ENCODE data around the gene MYCBP2.
"Not testable (repeated sequence)": the region's sequence is repeated elsewhere in the genome, so short reads cannot be mapped to it uniquely, and the experiment has no call there.

The MYCBP2 gene

GRCh38 chr13:77333594-77333993 lies 6.7 kb upstream of the MYCBP2 start:
- no peak for DNase-seq

DNA sequence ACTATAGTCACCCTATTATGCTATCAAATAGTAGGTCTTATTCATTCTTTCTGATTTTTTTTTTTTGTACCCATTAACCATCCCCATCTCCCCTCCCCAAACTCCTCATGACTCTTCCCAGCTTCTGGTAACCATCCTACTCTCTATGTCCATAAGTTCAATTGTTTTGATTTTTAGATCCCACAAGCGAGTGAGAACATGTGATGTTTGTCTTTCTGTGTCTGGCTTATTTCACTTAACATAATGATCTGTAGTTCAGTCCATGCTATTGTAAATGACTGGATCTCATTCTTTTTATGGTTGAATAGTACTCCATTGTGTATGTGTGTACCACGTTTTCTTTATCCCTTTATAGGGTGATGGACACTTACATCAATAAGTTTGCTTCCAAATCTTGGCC lies 4.5 kb upstream of the MYCBP2 start:
- DNase-seq, result no peak

- peak; percentile 53 to 64 for DNase-seq
Measured at GRCh38 chr13:77329911-77330584, 3.2 kb upstream of the MYCBP2 start.

- peak; percentile 97 to 98 for DNase-seq
Measured at GRCh38 chr13:77329133-77329910, 2.4 kb upstream of the MYCBP2 start.

DNA sequence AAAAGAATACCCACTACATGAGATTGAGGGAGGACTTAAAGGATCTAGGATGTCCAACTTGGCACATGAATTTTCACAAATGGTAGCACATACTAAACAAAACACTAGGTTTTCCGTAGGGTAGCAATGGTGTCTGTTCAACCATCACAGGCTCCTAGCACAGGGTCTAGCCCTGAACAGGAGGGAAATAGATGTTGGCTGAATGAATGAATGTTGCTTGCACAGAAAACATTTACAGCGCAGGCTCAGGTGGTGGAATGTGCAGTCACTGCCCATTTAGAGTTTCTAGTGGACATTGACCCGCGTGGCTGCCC lies 1.9 kb upstream of the MYCBP2 start:
- no peak for DNase-seq

DNA sequence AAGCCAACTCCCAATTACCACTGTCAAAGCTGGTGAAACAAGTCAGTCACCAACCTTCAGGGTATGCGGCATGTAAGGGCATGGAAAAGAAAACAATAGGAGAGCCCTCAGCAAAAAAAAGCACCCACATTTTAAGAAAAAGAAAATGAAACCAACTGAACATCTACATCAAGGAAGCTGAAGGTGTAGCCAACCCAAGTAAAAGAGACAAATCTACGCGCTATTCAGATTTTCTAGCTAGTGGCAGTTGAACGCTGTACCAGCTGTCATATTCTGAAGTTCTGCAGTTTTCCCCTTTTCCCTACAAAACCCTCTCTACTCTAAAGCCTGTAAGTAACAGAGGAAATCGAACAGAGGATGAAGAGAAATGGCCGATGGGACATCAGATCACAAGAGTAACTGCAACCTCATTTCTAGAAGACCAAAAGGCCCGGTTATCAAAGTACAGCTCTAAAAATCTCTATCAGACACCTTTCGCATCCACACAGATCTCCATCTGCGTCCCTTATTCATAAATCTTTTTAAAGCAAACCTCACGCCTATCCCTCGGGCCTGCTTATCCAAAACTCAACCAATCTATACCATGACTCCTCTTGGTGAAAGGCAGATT lies 1.4 kb downstream of the MYCBP2 start:
- DNase-seq, result peak; percentile 18 to 61

GRCh38 chr13:77323858-77324257 lies 3.0 kb downstream of the MYCBP2 start:
- DNase-seq, result peak; percentile 70 to 77

GRCh38 chr13:77319536-77319935 lies 7.4 kb downstream of the MYCBP2 start:
- no peak for DNase-seq

DNA sequence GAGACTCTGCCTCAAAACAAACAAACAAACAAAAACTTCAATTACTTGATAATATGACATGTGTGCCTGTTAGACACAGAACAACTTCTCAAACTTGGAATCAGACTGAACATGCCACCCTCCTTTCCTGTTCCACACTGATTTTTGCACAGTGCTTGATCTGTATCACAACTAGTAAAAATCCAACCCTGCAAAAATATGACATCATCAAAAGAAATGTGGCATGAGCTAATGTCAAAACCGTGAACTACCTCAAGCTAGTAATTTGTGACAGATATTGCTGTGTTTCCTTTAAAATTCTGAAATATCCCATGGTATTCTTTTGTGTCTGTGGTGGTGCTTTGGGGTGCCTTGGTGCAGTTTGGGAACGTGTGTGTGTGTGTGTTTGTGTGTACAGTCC lies 8.2 kb downstream of the MYCBP2 start:
- DNase-seq, result no peak

DNA sequence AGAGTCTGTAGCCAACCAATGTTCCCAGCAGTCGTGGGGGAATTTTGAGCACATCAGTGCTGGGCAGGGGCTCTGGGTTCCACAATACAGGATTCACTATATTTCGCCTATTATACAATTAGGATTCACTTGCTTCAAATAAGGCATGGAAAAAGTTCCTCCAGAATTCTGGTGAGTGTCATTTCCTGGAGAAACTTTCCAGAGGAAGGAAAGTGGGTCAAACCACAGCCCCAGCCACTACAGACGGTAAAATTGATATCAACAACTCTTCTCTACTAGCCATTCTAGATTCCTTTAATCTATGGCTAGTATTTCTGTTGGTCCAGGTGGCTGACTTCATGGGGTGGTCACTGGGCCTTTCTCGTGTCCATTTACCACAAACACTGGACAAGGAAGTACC lies 10.5 kb downstream of the MYCBP2 start:
- no peak for DNase-seq

DNA sequence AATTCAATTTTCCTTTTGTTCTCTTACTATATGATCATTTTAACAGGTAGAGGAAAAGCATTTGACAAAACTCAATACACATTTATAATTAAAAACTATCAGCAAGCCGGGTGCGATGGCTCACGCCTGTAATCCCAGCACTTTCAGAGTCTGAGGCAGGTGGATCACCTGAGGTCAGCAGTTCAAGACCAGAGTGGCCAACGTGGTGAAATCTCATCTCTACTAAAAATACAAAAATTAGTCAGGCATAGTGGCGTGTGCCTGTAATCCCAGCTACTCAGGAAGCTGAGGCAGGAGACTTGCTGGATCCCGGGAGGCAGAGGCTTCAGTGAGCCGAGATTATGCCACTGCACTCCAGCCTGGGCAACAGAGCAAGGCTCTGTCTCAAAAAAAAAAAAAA lies 11.4 kb downstream of the MYCBP2 start:
- DNase-seq, result not testable (repeated sequence)

GRCh38 chr13:77313923-77314322 lies 13.0 kb downstream of the MYCBP2 start:
- DNase-seq, result no peak

DNA sequence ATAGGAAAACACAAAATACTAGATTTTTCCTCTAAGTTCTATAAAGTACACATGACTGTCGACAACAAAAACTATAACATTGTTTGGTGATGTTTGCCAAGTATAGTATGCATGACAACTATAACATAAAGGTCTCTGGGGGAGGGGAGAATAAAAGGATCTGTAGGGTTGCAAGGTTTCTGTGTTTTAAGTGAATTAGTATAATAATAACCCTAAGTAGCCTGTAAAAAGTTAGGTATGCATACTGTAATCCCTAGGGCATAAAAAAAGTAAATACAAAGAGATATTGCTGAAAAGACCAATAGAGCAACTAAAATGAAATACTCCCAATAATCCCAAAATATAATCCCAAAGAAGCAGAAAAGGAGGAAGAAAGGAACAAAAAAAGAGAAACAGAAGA lies 14.6 kb downstream of the MYCBP2 start:
- no peak for DNase-seq

GRCh38 chr13:77310579-77311279 lies 16.2 kb downstream of the MYCBP2 start:
- no peak for DNase-seq

GRCh38 chr13:77310161-77310560 lies 16.7 kb downstream of the MYCBP2 start:
- no peak for DNase-seq

GRCh38 chr13:77309254-77309653 lies 17.6 kb downstream of the MYCBP2 start:
- no peak for DNase-seq

DNA sequence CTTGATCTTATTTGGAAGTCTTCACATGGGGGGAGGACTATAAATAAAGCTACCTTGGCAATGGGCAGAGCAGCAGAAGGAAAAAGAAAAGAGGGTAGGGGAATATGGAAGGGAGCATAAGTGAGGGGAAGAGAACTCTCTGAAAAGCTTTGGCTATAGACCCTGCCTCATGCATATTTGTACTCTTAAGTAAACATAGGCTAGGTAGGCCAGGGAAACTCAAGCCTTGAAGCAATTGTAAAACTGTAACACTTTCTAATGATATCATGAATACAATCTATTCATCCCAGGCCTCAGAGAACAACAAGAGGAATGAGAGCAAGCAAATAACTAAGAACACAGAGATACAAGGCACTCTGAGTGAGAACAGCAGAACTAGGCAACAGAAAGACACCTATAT lies 20.4 kb downstream of the MYCBP2 start:
- no peak for DNase-seq

DNA sequence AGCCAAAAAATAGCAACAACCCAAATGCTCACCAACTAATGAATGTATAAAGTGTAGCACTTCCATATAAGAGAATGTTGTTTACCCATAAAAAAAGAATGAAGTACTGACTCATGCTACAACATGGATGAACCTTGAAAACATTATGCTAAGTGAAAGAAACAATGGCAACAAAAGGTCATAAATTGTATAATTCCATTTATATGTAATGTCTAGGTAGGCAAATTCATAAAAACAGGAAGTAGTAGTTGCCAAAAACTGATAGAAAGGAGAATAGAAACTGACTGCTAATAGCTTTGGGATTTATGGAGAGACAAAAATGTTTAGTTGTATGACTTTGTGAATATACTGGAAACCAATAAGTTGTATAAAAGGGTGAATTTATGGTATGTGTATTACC lies 21.6 kb downstream of the MYCBP2 start:
- DNase-seq, result peak; percentile 18 to 41

DNA sequence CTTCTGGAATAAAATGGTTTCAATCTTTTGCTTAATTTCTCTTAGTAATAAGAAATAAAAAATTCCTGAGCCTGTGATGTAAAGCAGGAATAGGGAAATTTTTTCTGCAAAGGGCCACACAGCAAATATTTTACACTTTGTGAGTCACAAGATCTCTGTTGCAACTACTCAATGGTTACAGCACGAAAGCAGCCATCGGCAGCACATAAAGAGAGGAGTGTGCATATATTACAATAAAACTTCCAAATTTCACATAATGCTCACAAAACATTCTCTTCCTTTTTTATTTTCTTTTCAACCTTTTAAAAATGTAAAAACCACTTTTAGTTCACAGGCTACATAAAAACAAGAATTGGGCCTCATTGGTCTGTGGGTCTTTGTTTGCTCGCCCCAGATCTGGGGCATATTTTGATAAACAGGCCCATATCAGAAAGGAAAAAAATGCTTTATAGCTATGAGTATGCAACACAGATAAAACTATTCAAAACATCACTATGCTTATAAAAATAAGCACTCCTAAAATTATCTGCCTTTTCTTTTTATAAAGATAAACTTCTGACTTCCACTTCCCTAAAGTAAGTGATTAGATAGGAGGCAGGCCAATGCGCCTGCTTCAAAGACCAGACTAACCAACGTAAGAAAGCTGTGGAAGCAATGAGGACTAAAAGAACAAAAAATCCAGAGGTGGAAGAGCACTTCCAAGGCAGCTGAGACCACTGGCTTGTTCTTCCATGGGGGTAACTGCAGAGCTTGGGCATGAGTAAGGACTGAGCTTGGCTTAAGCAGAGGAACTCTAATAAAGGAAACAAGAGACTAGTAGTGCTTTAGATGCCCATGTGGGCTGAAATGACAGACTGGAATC lies 26.5 kb downstream of the MYCBP2 start:
- peak; percentile 47 to 51 for DNase-seq

DNA sequence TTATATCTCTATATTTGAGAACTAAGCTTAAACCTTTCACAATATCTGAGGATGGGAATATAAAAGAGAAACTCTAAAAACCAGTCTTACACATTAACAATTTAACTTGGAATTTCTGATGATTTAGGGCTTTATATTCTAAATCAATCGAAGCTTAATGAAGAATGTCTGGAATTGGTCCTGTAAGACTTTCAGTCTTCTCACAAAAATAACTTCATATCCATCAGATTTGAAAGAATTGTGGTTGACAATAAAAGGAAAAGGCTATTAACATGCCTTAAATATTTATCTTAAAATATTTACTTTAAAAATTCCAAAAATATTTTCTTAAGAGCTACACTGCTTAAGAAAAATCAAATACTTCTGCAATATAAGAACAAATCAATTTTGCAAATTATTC lies 27.3 kb downstream of the MYCBP2 start:
- DNase-seq, result no peak

GRCh38 chr13:77298426-77298825 lies 28.5 kb downstream of the MYCBP2 start:
- DNase-seq, result peak; percentile 67 to 70

DNA sequence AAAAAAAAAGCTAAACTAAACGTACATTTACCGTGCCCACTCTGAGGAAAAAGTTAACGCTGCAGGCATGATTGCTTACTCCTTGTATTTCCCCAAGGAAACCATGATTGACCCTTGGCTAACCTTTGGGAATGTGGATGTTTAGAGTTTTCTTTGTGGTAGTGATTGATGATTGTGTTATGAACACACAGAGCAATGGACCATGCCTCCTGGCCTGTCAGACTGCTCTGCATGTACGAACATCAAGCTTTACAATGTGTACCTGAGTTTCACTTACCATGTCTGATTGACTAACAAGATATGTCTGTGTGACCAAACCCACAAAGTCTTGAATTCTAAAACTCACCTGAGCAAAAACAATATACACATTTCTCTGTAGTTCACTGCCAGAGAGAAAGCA lies 35.1 kb downstream of the MYCBP2 start:
- DNase-seq, result no peak

DNA sequence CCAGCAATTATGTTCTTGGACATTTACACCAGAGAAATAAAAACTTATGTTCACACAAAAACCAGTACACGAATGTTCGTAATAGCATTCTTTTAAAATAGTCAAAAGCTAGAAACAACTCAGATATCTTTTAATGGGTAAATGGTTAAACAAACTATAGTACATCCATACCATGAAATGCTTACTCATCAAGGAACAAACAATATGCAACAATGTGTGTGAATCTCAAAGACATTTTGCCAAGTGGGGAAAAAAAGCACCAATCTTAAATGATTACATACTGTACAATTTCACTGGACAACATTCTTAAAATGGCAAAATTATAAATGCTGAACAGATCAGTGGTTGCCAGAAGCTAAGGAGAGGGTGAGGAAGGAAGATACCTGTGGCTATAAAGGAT lies 36.6 kb downstream of the MYCBP2 start:
- DNase-seq, result no peak

Measured in Kasumi-1 (cell line).